Loucy (cell line): ENCODE results near the gene NPC1.

ENCODE experiments used
- EZH2phosphoT487 ChIP-seq: fragments of 200-600 bp; IDR thresholded peaks from 2 replicates; pipeline ENCODE4 v1.6.1; 2018; ENCODE audit warnings: antibody characterized with exemption, mild to moderate bottlenecking, moderate library complexity, borderline replicate concordance
- TF ChIP-seq, protein P1 (sequence below): fragments of 200-600 bp; sonication (generic); conservative IDR thresholded peaks from 2 replicates; pipeline ENCODE4 v1.5.1; 2014; ENCODE audit warnings: mild to moderate bottlenecking, antibody characterized with exemption, low read length

DNA sequence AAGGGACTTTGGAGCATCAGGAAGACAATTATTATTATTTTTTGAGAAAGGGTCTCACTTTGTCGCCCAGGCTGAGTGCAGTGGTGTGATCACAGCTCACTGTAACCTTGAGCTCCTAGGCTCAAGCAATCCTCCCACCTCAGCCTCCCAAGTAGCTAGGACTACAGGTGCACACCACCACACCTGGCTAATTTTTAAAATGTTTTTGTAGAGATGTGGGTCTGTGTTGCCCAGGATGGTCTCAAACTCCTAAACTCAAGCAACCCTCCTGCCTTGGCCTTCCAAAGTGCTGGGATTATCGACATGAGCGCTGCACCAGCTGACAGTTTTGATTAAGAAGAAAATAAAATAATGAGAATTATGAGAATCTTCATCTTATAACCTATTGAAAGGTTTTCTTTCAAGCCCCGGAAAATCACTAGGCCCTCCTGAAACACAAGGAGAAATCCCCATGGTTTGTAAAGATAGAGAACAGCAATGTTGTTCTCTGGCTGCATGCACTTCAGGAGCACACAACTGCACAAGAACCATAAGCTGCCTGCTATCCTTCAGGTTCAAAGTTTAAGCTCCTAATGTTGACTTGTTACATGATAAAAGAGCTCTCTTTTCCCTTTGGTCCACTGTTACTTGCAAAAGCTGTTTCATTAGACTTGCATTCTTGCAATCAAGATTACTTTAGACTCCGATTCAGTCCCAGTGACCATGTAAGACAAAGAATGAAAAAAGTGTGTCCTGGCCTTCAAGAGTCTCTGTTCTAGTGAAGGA lies 16.8 kb downstream of the NPC1 start:
- TF ChIP-seq, protein P1, sequence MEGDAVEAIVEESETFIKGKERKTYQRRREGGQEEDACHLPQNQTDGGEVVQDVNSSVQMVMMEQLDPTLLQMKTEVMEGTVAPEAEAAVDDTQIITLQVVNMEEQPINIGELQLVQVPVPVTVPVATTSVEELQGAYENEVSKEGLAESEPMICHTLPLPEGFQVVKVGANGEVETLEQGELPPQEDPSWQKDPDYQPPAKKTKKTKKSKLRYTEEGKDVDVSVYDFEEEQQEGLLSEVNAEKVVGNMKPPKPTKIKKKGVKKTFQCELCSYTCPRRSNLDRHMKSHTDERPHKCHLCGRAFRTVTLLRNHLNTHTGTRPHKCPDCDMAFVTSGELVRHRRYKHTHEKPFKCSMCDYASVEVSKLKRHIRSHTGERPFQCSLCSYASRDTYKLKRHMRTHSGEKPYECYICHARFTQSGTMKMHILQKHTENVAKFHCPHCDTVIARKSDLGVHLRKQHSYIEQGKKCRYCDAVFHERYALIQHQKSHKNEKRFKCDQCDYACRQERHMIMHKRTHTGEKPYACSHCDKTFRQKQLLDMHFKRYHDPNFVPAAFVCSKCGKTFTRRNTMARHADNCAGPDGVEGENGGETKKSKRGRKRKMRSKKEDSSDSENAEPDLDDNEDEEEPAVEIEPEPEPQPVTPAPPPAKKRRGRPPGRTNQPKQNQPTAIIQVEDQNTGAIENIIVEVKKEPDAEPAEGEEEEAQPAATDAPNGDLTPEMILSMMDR = no peak
- TF ChIP-seq EZH2phosphoT487 = no peak
